Glutamatergic neuron (in vitro differentiated cells): ENCODE data around the gene TACC2. TPM values are rescaled to one million over a fixed set of nuclear protein-coding genes. Genes with fewer than 3 reads are reported as not detected.
"Not testable (repeated sequence)": the region's sequence is repeated elsewhere in the genome, so short reads cannot be mapped to it uniquely, and the experiment has no call there.

Source experiments
- DNase-seq: peaks from one replicate; pipeline ENCODE4 v3.0.0; 2022
- H3K27ac Mint-ChIP-seq: one replicate; pipeline ENCODE4 v1.8.0; 2020; ENCODE audit warnings: mild to moderate bottlenecking, mixed read lengths, inconsistent platforms; ENCODE audit not compliant: unreplicated experiment
- H3K27me3 Mint-ChIP-seq: one replicate; pipeline ENCODE4 v1.8.0; 2020; ENCODE audit warnings: mild to moderate bottlenecking, moderate library complexity, mixed read lengths, inconsistent platforms; ENCODE audit not compliant: unreplicated experiment
- H3K36me3 Mint-ChIP-seq: one replicate; pipeline ENCODE4 v1.8.0; 2020; ENCODE audit warnings: mild to moderate bottlenecking, mixed read lengths, inconsistent platforms; ENCODE audit not compliant: unreplicated experiment
- H3K4me1 Mint-ChIP-seq: one replicate; pipeline ENCODE4 v1.8.0; 2020; ENCODE audit warnings: mild to moderate bottlenecking, low read depth, mixed read lengths, inconsistent platforms; ENCODE audit not compliant: unreplicated experiment
- H3K4me3 Mint-ChIP-seq: one replicate; pipeline ENCODE4 v1.8.0; 2020; ENCODE audit warnings: mild to moderate bottlenecking, mixed read lengths, inconsistent platforms; ENCODE audit not compliant: unreplicated experiment
- H3K9me3 Mint-ChIP-seq: one replicate; pipeline ENCODE4 v1.8.0; 2020; ENCODE audit warnings: mild to moderate bottlenecking, moderate library complexity, mixed read lengths, inconsistent platforms; ENCODE audit not compliant: unreplicated experiment
- CTCF ChIP-seq: fragments of 200-600 bp; sonication (generic); IDR thresholded peaks from one replicate; pipeline ENCODE4 v1.5.0; 2021; ENCODE audit not compliant: partially characterized antibody, unreplicated experiment
- total RNA-seq: library from RNA; stranded (reverse); fragmentation: NEBNext Ultra II Directional; extraction: Animal tissue kit (Norgen Biotek cat#: 25700); gene quantifications from one replicate; pipeline ENCODE4 v1.2.1, GENCODE V29; 2021; ENCODE audit not compliant: unreplicated experiment

TACC2 gene
- total RNA-seq, 1 donor from 2014 or later: 499 TPM

GRCh38 chr10:122201401-122201800 is 212.4 kb downstream of the TACC2 start:
- H3K27me3 Mint-ChIP-seq: peaks cover 23% of the 10 kb centered on the region
- DNase-seq: no peak
- no peak overlapping the region for H3K4me3 Mint-ChIP-seq
- peaks cover 26% of the 10 kb centered on the region for H3K9me3 Mint-ChIP-seq
- peaks cover 14% of the 10 kb centered on the region for H3K4me1 Mint-ChIP-seq
- TF ChIP-seq CTCF: no peak
- H3K27ac Mint-ChIP-seq: peak overlapping the region; percentile 82
- no peaks in the 10 kb centered on the region for H3K36me3 Mint-ChIP-seq

- peaks cover 29% of the 10 kb centered on the region for H3K27me3 Mint-ChIP-seq
- peaks cover 22% of the 10 kb centered on the region for H3K4me1 Mint-ChIP-seq
- not testable (repeated sequence) for H3K27ac Mint-ChIP-seq, H3K4me3 Mint-ChIP-seq, H3K36me3 Mint-ChIP-seq, DNase-seq
- peaks cover 33% of the 10 kb centered on the region for H3K9me3 Mint-ChIP-seq
These were observed 214.2 kb downstream of the TACC2 start for GRCh38 chr10:122203180-122203579.

DNA sequence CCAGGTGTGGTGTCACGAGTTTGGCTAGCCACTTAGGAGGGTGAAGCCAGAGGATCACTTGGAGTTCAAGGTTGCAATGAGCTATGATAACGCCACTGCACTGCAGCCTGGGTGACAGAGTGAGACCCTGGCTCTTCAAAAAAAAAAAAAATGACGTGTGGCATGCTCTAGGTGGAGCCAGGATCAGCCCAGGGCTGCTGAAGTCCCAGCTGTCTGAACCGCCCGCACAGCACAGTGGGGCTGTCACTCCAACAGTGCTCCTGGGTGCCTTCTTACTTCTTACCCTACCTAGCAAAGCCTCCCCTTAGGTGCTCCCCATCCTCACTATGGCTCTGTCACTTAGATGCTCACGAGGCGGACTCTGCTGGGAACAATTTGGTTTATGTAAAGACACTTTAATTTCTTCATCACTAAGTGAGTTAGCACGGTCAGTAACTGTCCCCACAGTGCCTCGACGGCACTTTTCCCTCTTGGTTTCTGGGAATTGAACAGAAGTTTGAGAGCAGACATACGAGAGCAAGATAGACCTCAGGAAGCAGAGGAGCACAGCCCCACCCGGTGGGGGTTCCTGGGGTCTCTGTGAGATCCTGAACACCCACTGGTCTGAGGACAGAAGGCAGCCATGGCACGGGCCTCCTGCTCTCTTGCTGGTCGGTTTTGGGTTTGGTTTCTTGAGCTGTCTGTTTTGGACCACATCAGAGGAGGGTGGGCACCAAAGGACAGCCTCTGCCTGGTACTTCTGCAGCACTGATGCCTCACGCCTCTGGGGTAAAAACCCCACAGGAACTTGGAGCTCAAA is 215.9 kb downstream of the TACC2 start:
- H3K4me1 Mint-ChIP-seq: peaks cover 28% of the 10 kb centered on the region

DNA sequence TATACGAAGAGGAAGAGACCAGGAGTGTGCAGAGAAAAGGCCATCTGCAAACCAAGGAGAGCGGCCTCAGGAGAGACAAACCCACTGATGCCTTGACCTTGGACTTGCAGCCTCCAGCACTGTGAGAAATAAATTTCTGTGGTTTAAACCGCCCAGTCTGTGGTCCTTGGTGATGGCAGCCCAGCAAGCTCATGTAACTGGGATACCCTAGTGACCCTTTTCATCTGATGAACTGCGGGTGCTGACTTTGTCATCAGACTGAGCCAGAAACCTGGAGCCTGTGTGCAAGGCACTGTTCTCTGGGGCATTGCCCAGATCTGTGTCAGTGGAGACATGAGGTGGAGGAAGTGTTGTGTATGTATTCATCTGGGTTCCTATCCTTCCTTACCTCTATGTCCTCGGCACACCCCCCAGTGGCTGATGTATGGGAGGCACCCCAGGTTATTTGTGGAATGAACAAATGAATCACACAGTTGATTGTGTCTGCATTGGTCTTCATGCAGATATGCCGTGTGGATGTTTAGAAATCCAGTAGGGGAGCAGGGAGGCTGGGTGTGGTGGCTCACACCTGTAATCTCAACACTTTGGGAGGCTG is 217.6 kb downstream of the TACC2 start:
- H3K9me3 Mint-ChIP-seq: peaks cover 39% of the 10 kb centered on the region
- H3K4me3 Mint-ChIP-seq: peak overlapping the region; percentile 63
- H3K36me3 Mint-ChIP-seq: peaks cover 15% of the 10 kb centered on the region
- DNase-seq: no peak
- H3K4me1 Mint-ChIP-seq: peaks cover 33% of the 10 kb centered on the region
- no peak for TF ChIP-seq CTCF
- H3K27ac Mint-ChIP-seq: peak overlapping the region; percentile 79
- H3K27me3 Mint-ChIP-seq: peaks cover 34% of the 10 kb centered on the region

More for the DNA sequence above, 215.9 kb downstream of the TACC2 start:
- Mint-ChIP-seq H3K9me3 (peaks cover 38% of the 10 kb centered on the region), H3K27me3 (peaks cover 27% of the 10 kb centered on the region), H3K27ac (peak overlapping the region; percentile 68), H3K4me3 (no peak overlapping the region), H3K36me3 (peaks cover 2% of the 10 kb centered on the region)
- no peak for DNase-seq
- TF ChIP-seq CTCF: no peak

- peaks cover 37% of the 10 kb centered on the region for H3K4me1 Mint-ChIP-seq
- no peak overlapping the region for H3K4me3 Mint-ChIP-seq
- no peak for DNase-seq
- H3K27ac Mint-ChIP-seq: peak overlapping the region; percentile 93
- H3K27me3 Mint-ChIP-seq: peaks cover 32% of the 10 kb centered on the region
- peaks cover 36% of the 10 kb centered on the region for H3K9me3 Mint-ChIP-seq
- no peak for TF ChIP-seq CTCF
- peaks cover 21% of the 10 kb centered on the region for H3K36me3 Mint-ChIP-seq
These were observed 218.2 kb downstream of the TACC2 start for GRCh38 chr10:122207163-122207562.
